IMR-90 (cell line): ENCODE measurements around the gene NOL9. TPM values are rescaled to one million over a fixed set of nuclear protein-coding genes. Genes with fewer than 3 reads are reported as not detected.

ENCODE experiments used
- ATAC-seq: fragments of 200-7000 bp; cut with Tn5 transposase; 2 replicates; pipeline ENCODE4 v1.9.1; 2020; ENCODE audit warnings: low read depth, mild to moderate bottlenecking, moderate library complexity
- BruUV-seq: library from RNA; stranded (reverse); fragments of 400-500 nt; replicated peaks from 2 replicates; lab custom pipeline; 2021; lab: Mats Ljungman, UMichigan
- CTCF ChIA-PET: fragments of 300-600 bp; formaldehyde crosslinking; extraction: SDS; loops from one replicate; lab custom pipeline; 2021; ENCODE audit warnings: antibody characterized with exemption; lab: Yijun Ruan, JAX
- POLR2A ChIA-PET: fragments of 300-600 bp; sonication (Branson Sonifier 250); formaldehyde crosslinking; loops from one replicate; lab custom pipeline; 2022; ENCODE audit warnings: antibody characterized with exemption; ENCODE audit not compliant: unreplicated experiment; lab: Charles Lee
- DNase-seq: peaks from one replicate; pipeline ENCODE4 v3.0.0; 2013
- H2AFZ ChIP-seq: replicated peaks from 2 replicates; pipeline ENCODE3; 2013; ENCODE audit warnings: low read length, mild to moderate bottlenecking; ENCODE audit not compliant: poor library complexity
- H2AK5ac ChIP-seq: 2 replicates; pipeline ENCODE4 v1.6.1; 2013; ENCODE audit warnings: low read depth, low read length, inconsistent platforms
- H2AK9ac ChIP-seq: replicated peaks from 2 replicates; pipeline ENCODE3; 2013; ENCODE audit warnings: mild to moderate bottlenecking, low read depth, low read length, moderate library complexity; ENCODE audit not compliant: poor library complexity
- H2BK120ac ChIP-seq: 2 replicates; pipeline ENCODE4 v1.6.1; 2013; ENCODE audit warnings: low read depth, low read length, inconsistent platforms
- H2BK15ac ChIP-seq: 3 replicates; pipeline ENCODE4 v1.6.1; 2013; ENCODE audit warnings: low read depth, low read length, inconsistent platforms
- H2BK20ac ChIP-seq: 2 replicates; pipeline ENCODE4 v1.6.1; 2013; ENCODE audit warnings: low read depth, mild to moderate bottlenecking, inconsistent platforms, low read length, moderate library complexity
- H2BK5ac ChIP-seq: 2 replicates; pipeline ENCODE4 v1.6.1; 2013; ENCODE audit warnings: mild to moderate bottlenecking, low read depth, low read length, inconsistent platforms; ENCODE audit not compliant: poor library complexity, severe bottlenecking
- H3K14ac ChIP-seq: replicated peaks from 2 replicates; pipeline ENCODE4 v1.6.1; 2013; ENCODE audit warnings: low read depth, low read length, inconsistent platforms
- H3K18ac ChIP-seq: 2 replicates; pipeline ENCODE4 v1.6.1; 2013; ENCODE audit warnings: low read depth, low read length, control low read depth
- H3K23ac ChIP-seq: 2 replicates; pipeline ENCODE4 v1.6.1; 2013; ENCODE audit warnings: low read depth, low read length, inconsistent platforms
- H3K27ac ChIP-seq: 2 replicates; pipeline ENCODE4 v1.5.1; 2013; ENCODE audit warnings: mild to moderate bottlenecking, control low read depth, low read length; ENCODE audit not compliant: insufficient read depth
- H3K27me3 ChIP-seq: 2 replicates; pipeline ENCODE4 v1.6.1; 2013; ENCODE audit warnings: low read length; ENCODE audit not compliant: control insufficient read depth, insufficient read depth
- H3K36me3 ChIP-seq: 2 replicates; pipeline ENCODE4 v1.6.1; 2013; ENCODE audit warnings: low read length, mixed read lengths; ENCODE audit not compliant: control insufficient read depth, insufficient read depth
- H3K4ac ChIP-seq: 2 replicates; pipeline ENCODE4 v1.6.1; 2013; ENCODE audit warnings: low read depth, low read length, inconsistent platforms
- H3K4me1 ChIP-seq: 2 replicates; pipeline ENCODE4 v1.6.1; 2013; ENCODE audit warnings: low read length, mixed read lengths; ENCODE audit not compliant: control insufficient read depth, insufficient read depth
- H3K4me2 ChIP-seq: 2 replicates; pipeline ENCODE4 v1.6.1; 2013; ENCODE audit warnings: low read depth, mild to moderate bottlenecking, control low read depth, low read length, moderate library complexity
- H3K4me3 ChIP-seq: 2 replicates; pipeline ENCODE4 v1.5.1; 2013; ENCODE audit warnings: low read depth, mild to moderate bottlenecking, control low read depth, low read length, moderate library complexity; ENCODE audit not compliant: insufficient read depth
- H3K56ac ChIP-seq: 2 replicates; pipeline ENCODE4 v1.6.1; 2013; ENCODE audit warnings: low read length, inconsistent platforms; ENCODE audit not compliant: insufficient read depth; ENCODE audit errors: extremely low read depth
- H3K79me1 ChIP-seq, 2 experiments: 2 replicates each; pipeline ENCODE4 v1.6.1; 2013; ENCODE audit warnings: low read length in 2 of 2, inconsistent platforms in 1 of 2, low read depth in 1 of 2
- H3K9ac ChIP-seq: 2 replicates; pipeline ENCODE4 v1.6.1; 2013; ENCODE audit warnings: low read depth, low read length, control low read depth
- H3K9me1 ChIP-seq: 2 replicates; pipeline ENCODE4 v1.6.1; 2013; ENCODE audit warnings: low read length, inconsistent platforms; ENCODE audit not compliant: insufficient read depth
- H3K9me3 ChIP-seq: 2 replicates; pipeline ENCODE4 v1.6.1; 2013; ENCODE audit warnings: low read length; ENCODE audit not compliant: control insufficient read depth, insufficient read depth
- H4K20me1 ChIP-seq: 2 replicates; pipeline ENCODE4 v1.6.1; 2013; ENCODE audit warnings: low read length, inconsistent platforms; ENCODE audit not compliant: insufficient read depth
- H4K5ac ChIP-seq: 2 replicates; pipeline ENCODE4 v1.6.1; 2013; ENCODE audit warnings: mild to moderate bottlenecking, low read depth, low read length, control low read depth
- H4K8ac ChIP-seq, 2 experiments: 2 replicates each; pipeline ENCODE4 v1.6.1; 2013; ENCODE audit warnings: low read depth in 2 of 2, low read length in 2 of 2, control low read depth in 1 of 2, inconsistent platforms in 1 of 2
- H4K91ac ChIP-seq: 2 replicates; pipeline ENCODE4 v1.6.1; 2013; ENCODE audit warnings: low read depth, low read length, inconsistent platforms; ENCODE audit not compliant: insufficient read depth
- BHLHE40 ChIP-seq: fragments of 150-350 bp; IDR thresholded peaks from 2 replicates; pipeline ENCODE4 v1.6.1; 2016; ENCODE audit warnings: mild to moderate bottlenecking, low read depth, low read length
- CEBPB ChIP-seq: IDR thresholded peaks from 2 replicates; pipeline ENCODE4 v1.6.1; 2012; ENCODE audit warnings: low read depth, low read length, improper control_type of control experiment
- MAFK ChIP-seq: IDR thresholded peaks from 2 replicates; pipeline ENCODE4 v1.6.1; 2012; ENCODE audit warnings: low read depth, low read length, improper control_type of control experiment
- MXI1 ChIP-seq: IDR thresholded peaks from 2 replicates; pipeline ENCODE4 v1.6.1; 2012; ENCODE audit warnings: low read depth, mild to moderate bottlenecking, low read length, moderate library complexity, borderline replicate concordance
- NFE2L2 ChIP-seq: fragments of 150-350 bp; IDR thresholded peaks from 2 replicates; pipeline ENCODE4 v1.6.1; 2016; ENCODE audit warnings: low read depth, mild to moderate bottlenecking, low read length
- POLR2A ChIP-seq: IDR thresholded peaks from 2 replicates; pipeline ENCODE4 v1.6.1; 2012; ENCODE audit warnings: mild to moderate bottlenecking, low read depth, low read length
- RAD21 ChIP-seq: IDR thresholded peaks from 2 replicates; pipeline ENCODE4 v1.6.1; 2012; ENCODE audit warnings: low read length, improper control_type of control experiment
- RFX5 ChIP-seq: IDR thresholded peaks from 2 replicates; pipeline ENCODE4 v1.8.0; 2012; ENCODE audit warnings: low read depth, mild to moderate bottlenecking, low read length, moderate library complexity
- SMC3 ChIP-seq: fragments of 150-350 bp; IDR thresholded peaks from 2 replicates; pipeline ENCODE4 v1.6.1; 2016; ENCODE audit warnings: low read depth, mild to moderate bottlenecking, antibody characterized with exemption, low read length, moderate library complexity
- WGBS, 2 experiments: methylation state at CpG; one replicate each; pipeline versions ENCODE4 v1.1.5 to v1.1.7; 2013; ENCODE audit warnings: missing lambda C conversion rate in 2 of 2; ENCODE audit not compliant: insufficient read length in 1 of 2; ENCODE audit errors: extremely low coverage in 2 of 2; 5-methylcytosine and 5-hydroxymethylcytosine counted together
- dilution Hi-C: fragments of 300-500 bp; cut with HindIII; formaldehyde crosslinking; loops from one replicate; pipeline ENCODE4 v1.14.3; 2018; ENCODE audit warnings: low sequenced_read_pairs; ENCODE audit not compliant: unreplicated experiment
- in situ Hi-C: fragments of 300-500 bp; cut with MboI; formaldehyde crosslinking; loops from 3 replicates; pipeline ENCODE4 v1.14.3; 2019; ENCODE audit warnings: low sequenced_read_pairs, inconsistent platforms, mixed read lengths
- intact Hi-C: fragments of 100-400 bp; cut with micrococcal nuclease; formaldehyde crosslinking; loops from 2 replicates; pipeline ENCODE4 v1.10.0; 2022
- polyA plus RNA-seq, 3 experiments: library from polyadenylated mRNA; depleted of rRNA; stranded (reverse); fragments of >200 nt; gene quantifications; 2 replicates each; pipeline ENCODE4 v1.2.3, GENCODE V29; 2012; ENCODE audit warnings: low replicate concordance in 1 of 3
- total RNA-seq: library from RNA; depleted of rRNA; stranded (reverse); fragments of >200 nt; gene quantifications from 2 replicates; pipeline ENCODE4 v1.2.3, GENCODE V29; 2012
- TF ChIP-seq, protein P1 (sequence below): fragments of 150-350 bp; IDR thresholded peaks from 2 replicates; pipeline ENCODE4 v1.6.1; 2017; ENCODE audit warnings: mild to moderate bottlenecking, antibody characterized with exemption, low read length, low read depth
- TF ChIP-seq, protein P2 (sequence below): conservative IDR thresholded peaks from 2 replicates; pipeline ENCODE4 v1.5.1; 2012; ENCODE audit warnings: mild to moderate bottlenecking, low read depth, low read length, improper control_type of control experiment
- TF ChIP-seq, protein P3 (sequence below): fragments of 150-350 bp; IDR thresholded peaks from 2 replicates; pipeline ENCODE4 v1.6.1; 2016; ENCODE audit warnings: low read depth, mild to moderate bottlenecking, low read length, moderate library complexity, borderline replicate concordance

Gene NOL9
- total and polyA plus RNA-seq, 2 of the 4 experiments (the other 2 are of a cell fraction) = 13.0 to 19.2 TPM

- H3K27me3 ChIP-seq = peaks cover 24% of the 10 kb centered on the region
- no peak for TF ChIP-seq BHLHE40
- no peak for TF ChIP-seq MAFK
- TF ChIP-seq POLR2A = no peak
- TF ChIP-seq, protein P1, sequence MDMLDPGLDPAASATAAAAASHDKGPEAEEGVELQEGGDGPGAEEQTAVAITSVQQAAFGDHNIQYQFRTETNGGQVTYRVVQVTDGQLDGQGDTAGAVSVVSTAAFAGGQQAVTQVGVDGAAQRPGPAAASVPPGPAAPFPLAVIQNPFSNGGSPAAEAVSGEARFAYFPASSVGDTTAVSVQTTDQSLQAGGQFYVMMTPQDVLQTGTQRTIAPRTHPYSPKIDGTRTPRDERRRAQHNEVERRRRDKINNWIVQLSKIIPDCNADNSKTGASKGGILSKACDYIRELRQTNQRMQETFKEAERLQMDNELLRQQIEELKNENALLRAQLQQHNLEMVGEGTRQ = no peak
- TF ChIP-seq SMC3 = no peak
- TF ChIP-seq, protein P2, sequence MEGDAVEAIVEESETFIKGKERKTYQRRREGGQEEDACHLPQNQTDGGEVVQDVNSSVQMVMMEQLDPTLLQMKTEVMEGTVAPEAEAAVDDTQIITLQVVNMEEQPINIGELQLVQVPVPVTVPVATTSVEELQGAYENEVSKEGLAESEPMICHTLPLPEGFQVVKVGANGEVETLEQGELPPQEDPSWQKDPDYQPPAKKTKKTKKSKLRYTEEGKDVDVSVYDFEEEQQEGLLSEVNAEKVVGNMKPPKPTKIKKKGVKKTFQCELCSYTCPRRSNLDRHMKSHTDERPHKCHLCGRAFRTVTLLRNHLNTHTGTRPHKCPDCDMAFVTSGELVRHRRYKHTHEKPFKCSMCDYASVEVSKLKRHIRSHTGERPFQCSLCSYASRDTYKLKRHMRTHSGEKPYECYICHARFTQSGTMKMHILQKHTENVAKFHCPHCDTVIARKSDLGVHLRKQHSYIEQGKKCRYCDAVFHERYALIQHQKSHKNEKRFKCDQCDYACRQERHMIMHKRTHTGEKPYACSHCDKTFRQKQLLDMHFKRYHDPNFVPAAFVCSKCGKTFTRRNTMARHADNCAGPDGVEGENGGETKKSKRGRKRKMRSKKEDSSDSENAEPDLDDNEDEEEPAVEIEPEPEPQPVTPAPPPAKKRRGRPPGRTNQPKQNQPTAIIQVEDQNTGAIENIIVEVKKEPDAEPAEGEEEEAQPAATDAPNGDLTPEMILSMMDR = no peak
- TF ChIP-seq MXI1 = no peak
- no peak for TF ChIP-seq RAD21
- no peak for TF ChIP-seq CEBPB
- TF ChIP-seq, protein P3, sequence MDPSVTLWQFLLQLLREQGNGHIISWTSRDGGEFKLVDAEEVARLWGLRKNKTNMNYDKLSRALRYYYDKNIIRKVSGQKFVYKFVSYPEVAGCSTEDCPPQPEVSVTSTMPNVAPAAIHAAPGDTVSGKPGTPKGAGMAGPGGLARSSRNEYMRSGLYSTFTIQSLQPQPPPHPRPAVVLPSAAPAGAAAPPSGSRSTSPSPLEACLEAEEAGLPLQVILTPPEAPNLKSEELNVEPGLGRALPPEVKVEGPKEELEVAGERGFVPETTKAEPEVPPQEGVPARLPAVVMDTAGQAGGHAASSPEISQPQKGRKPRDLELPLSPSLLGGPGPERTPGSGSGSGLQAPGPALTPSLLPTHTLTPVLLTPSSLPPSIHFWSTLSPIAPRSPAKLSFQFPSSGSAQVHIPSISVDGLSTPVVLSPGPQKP = no peak
- TF ChIP-seq RFX5 = no peak
- TF ChIP-seq NFE2L2 = no peak
- dilution Hi-C loops (no loop called here), intact Hi-C loops (no loop called here), in situ Hi-C loops (no loop called here)
- no peak overlapping the region for H2AFZ ChIP-seq
- H4K91ac ChIP-seq = no peak overlapping the region
- H3K14ac ChIP-seq = no peak overlapping the region
- no peak overlapping the region for H3K56ac ChIP-seq
- H4K20me1 ChIP-seq = no peaks in the 10 kb centered on the region
- H3K23ac ChIP-seq = no peak overlapping the region
- no peaks in the 10 kb centered on the region for H3K9me1 ChIP-seq
- no peak overlapping the region for H2BK120ac ChIP-seq
- DNase-seq (no peak), ATAC-seq (no peak)
- no peak overlapping the region for H3K4ac ChIP-seq
- no peak overlapping the region for H3K9ac ChIP-seq
- H3K9me3 ChIP-seq = peaks cover 10% of the 10 kb centered on the region
- no TSS peak for BruUV-seq
- no peak overlapping the region for H3K4me3 ChIP-seq
- H2AK9ac ChIP-seq = no peak overlapping the region
- no peak overlapping the region for H2BK20ac ChIP-seq
- POLR2A ChIA-PET = no interaction called here
- H3K36me3 ChIP-seq = no peaks in the 10 kb centered on the region
- H3K27ac ChIP-seq = no peak overlapping the region
- CTCF ChIA-PET = no interaction called here
- WGBS, 2 experiments = 33% methylated on average over 2 of the region's 12 CpGs; no CpG with 5 or more reads in 1 of the 2 experiments
- no peaks in the 10 kb centered on the region for H3K79me1 ChIP-seq
- no peak overlapping the region for H4K8ac ChIP-seq
- no peak overlapping the region for H2BK5ac ChIP-seq
- H4K5ac ChIP-seq = no peak overlapping the region
- no peak overlapping the region for H2AK5ac ChIP-seq
- no peak overlapping the region for H3K4me2 ChIP-seq
- H3K4me1 ChIP-seq = no peaks in the 10 kb centered on the region
- no peak overlapping the region for H2BK15ac ChIP-seq
- H3K18ac ChIP-seq = no peak overlapping the region
Observed at GRCh38 chr1:6572653-6573383, 18.5 kb upstream of the NOL9 start.
